MM.1S (cell line): ENCODE measurements around the gene LMNB1.

Experiments used
- DNase-seq: peaks from one replicate; pipeline ENCODE4 v3.0.0-alpha.2; 2015
- H2AFZ ChIP-seq: fragments of 300-600 bp; sonication (generic); 2 replicates; pipeline ENCODE4 v1.6.0; 2016; ENCODE audit warnings: antibody characterized with exemption, low read length
- H3F3A ChIP-seq: fragments of 300-600 bp; sonication (generic); 2 replicates; pipeline ENCODE4 v1.6.1; 2016; ENCODE audit warnings: mild to moderate bottlenecking, antibody characterized with exemption, low read length, moderate library complexity, mixed read lengths; ENCODE audit not compliant: insufficient read depth
- H3K27ac ChIP-seq: fragments of 300-600 bp; sonication (generic); 2 replicates; pipeline ENCODE4 v1.5.1; 2016; ENCODE audit warnings: mild to moderate bottlenecking, low read length
- H3K27me3 ChIP-seq: fragments of 300-600 bp; sonication (generic); replicated peaks from 2 replicates; pipeline ENCODE4 v1.6.0; 2016; ENCODE audit warnings: low read length; ENCODE audit not compliant: insufficient read depth
- H3K36me3 ChIP-seq: fragments of 300-600 bp; sonication (generic); replicated peaks from 2 replicates; pipeline ENCODE4 v1.6.1; 2016; ENCODE audit warnings: mild to moderate bottlenecking, low read length, mixed read lengths; ENCODE audit not compliant: insufficient read depth
- H3K4me1 ChIP-seq: fragments of 300-600 bp; sonication (generic); 2 replicates; pipeline ENCODE4 v1.6.1; 2016; ENCODE audit warnings: low read length, mixed read lengths
- H3K4me2 ChIP-seq: fragments of 300-600 bp; sonication (generic); 2 replicates; pipeline ENCODE4 v1.6.0; 2016; ENCODE audit warnings: low read depth, low read length
- H3K4me3 ChIP-seq: fragments of 300-600 bp; sonication (generic); 2 replicates; pipeline ENCODE4 v1.5.1; 2016; ENCODE audit warnings: low read length, mixed read lengths
- H3K79me2 ChIP-seq: fragments of 300-600 bp; sonication (generic); 2 replicates; pipeline ENCODE4 v1.6.1; 2016; ENCODE audit warnings: mixed run types, low read length, mixed read lengths
- H3K9ac ChIP-seq: fragments of 300-600 bp; sonication (generic); 2 replicates; pipeline ENCODE4 v1.6.1; 2016; ENCODE audit warnings: low read length, mixed read lengths
- H3K9me2 ChIP-seq: fragments of 300-600 bp; sonication (generic); replicated peaks from 2 replicates; pipeline ENCODE4 v1.6.1; 2016; ENCODE audit warnings: mild to moderate bottlenecking, low read length, mixed read lengths; ENCODE audit not compliant: insufficient read depth
- H3K9me3 ChIP-seq: fragments of 300-600 bp; sonication (generic); replicated peaks from 2 replicates; pipeline ENCODE4 v1.6.1; 2016; ENCODE audit warnings: mild to moderate bottlenecking, low read length, mixed read lengths; ENCODE audit not compliant: insufficient read depth
- H4K20me1 ChIP-seq: fragments of 300-600 bp; sonication (generic); 2 replicates; pipeline ENCODE4 v1.6.1; 2016; ENCODE audit warnings: mild to moderate bottlenecking, low read length, moderate library complexity, mixed read lengths; ENCODE audit not compliant: insufficient read depth
- EZH2 ChIP-seq: fragments of 300-600 bp; sonication (generic); optimal IDR thresholded peaks from 2 replicates; pipeline ENCODE3; 2017; ENCODE audit warnings: low read depth, mild to moderate bottlenecking, antibody characterized with exemption, low read length, mixed read lengths
- EZH2phosphoT487 ChIP-seq: fragments of 300-600 bp; sonication (generic); IDR thresholded peaks from 2 replicates; pipeline ENCODE4 v1.6.1; 2018; ENCODE audit warnings: antibody characterized with exemption, low read length
- TF ChIP-seq, protein P1 (sequence below): fragments of 300-600 bp; sonication (generic); IDR thresholded peaks from 2 replicates; pipeline ENCODE4 v1.5.1; 2016; ENCODE audit warnings: antibody characterized with exemption, low read length, mixed read lengths

LMNB1 gene

DNA sequence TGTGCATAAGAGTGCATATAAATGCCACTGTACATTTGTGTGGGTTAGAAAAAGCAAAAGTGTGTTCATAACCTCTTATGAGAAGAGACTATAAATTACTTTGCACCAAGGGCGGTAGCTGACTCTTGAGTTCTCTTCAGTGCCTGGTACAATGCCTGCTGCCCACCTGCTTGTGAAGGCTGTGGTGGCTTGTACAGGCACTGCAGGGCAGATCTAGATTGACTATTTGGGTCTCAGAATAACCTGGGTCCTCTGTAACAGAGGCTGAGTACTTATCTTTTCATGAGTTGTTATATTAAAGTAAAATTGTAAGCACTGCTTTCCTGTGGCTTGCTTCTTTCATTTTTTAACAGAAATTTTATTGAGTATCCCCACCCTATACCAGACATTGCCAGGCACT lies 22.8 kb downstream of the LMNB1 start:
- TF ChIP-seq EZH2 (no peak), EZH2phosphoT487 (no peak)
- TF ChIP-seq, protein P1, sequence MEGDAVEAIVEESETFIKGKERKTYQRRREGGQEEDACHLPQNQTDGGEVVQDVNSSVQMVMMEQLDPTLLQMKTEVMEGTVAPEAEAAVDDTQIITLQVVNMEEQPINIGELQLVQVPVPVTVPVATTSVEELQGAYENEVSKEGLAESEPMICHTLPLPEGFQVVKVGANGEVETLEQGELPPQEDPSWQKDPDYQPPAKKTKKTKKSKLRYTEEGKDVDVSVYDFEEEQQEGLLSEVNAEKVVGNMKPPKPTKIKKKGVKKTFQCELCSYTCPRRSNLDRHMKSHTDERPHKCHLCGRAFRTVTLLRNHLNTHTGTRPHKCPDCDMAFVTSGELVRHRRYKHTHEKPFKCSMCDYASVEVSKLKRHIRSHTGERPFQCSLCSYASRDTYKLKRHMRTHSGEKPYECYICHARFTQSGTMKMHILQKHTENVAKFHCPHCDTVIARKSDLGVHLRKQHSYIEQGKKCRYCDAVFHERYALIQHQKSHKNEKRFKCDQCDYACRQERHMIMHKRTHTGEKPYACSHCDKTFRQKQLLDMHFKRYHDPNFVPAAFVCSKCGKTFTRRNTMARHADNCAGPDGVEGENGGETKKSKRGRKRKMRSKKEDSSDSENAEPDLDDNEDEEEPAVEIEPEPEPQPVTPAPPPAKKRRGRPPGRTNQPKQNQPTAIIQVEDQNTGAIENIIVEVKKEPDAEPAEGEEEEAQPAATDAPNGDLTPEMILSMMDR = no peak
- no peaks in the 10 kb centered on the region for H3K4me1 ChIP-seq
- H3K4me3 ChIP-seq = no peak overlapping the region
- H3K27me3 ChIP-seq = no peaks in the 10 kb centered on the region
- H3K27ac ChIP-seq = no peak overlapping the region
- 0 out of 2 replicates have a peak, but pooled peaks cover 2% of the 10 kb centered on the region for H3F3A ChIP-seq
- no peaks in the 10 kb centered on the region for H3K36me3 ChIP-seq
- H4K20me1 ChIP-seq = peaks cover 67% of the 10 kb centered on the region
- no peaks in the 10 kb centered on the region for H3K9me2 ChIP-seq
- H3K9me3 ChIP-seq = no peaks in the 10 kb centered on the region
- H3K9ac ChIP-seq = no peak overlapping the region
- H2AFZ ChIP-seq = no peak overlapping the region
- H3K79me2 ChIP-seq = peaks cover 98% of the 10 kb centered on the region
- no peak overlapping the region for H3K4me2 ChIP-seq
- DNase-seq = no peak

DNA sequence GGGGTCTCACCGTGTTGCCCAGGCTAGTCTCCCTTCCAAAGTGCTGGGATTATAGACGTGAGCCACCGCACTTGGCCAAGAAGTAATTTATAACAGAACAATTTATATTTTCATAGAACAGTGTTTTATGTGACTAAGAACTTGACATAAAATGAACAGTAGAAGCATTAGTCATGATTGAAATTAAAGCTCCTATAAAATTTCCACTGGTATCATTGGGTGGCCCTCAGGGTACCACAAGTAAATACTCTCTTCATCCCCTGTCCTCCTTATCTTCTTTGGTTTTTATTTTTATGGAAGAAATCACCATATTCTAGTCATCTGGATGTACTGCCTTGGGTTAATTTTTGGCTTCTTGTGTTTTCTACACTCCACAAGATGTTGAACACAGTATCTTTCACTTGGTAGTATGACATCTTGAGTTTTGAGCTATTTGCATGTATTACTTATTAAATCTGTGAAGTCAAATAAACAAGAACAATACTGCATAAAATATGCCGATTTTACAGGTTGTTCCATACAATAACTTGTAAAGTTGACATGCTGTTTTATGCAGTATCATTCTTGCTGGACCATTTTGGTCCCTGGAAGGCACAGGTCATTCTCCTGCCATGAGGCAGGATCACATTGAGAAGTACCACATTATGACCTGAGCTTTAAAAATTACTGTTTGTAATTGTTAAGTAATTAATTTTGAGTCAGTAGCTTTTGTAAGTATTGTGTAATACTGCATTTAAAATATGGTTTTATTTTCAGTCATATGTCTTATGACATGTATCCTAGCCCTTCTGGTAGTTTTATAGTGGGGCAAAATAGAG lies 24.4 kb downstream of the LMNB1 start:
- DNase-seq = no peak
- Histone ChIP-seq H3K4me1 (no peaks in the 10 kb centered on the region), H3F3A (0 out of 2 replicates have a peak, but pooled peaks cover 9% of the 10 kb centered on the region)

DNA sequence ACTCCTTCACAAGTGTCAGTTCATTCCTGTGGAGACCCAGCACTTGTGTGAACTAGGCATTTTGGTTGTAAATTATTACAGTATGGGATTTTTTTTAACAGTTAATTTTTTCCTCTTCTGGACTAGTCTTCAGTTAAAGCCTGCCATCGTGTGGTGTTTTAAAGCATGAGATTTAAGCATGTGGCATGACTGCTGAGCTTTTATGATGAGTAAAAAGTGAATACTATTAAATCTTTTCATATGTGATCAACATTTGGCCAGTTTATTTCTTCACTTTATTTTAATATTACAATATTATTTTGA lies 25.0 kb downstream of the LMNB1 start:
- Histone ChIP-seq H3K36me3 (peaks cover 15% of the 10 kb centered on the region), H3K9ac (no peak overlapping the region), H4K20me1 (peaks cover 57% of the 10 kb centered on the region), H3K79me2 (peaks cover 98% of the 10 kb centered on the region), H2AFZ (no peak overlapping the region), H3K27me3 (no peaks in the 10 kb centered on the region), H3K4me3 (no peak overlapping the region), H3K4me1 (no peaks in the 10 kb centered on the region), H3K4me2 (no peak overlapping the region), H3K27ac (no peak overlapping the region), H3F3A (0 out of 2 replicates have a peak, but pooled peaks cover 9% of the 10 kb centered on the region), H3K9me3 (no peaks in the 10 kb centered on the region), H3K9me2 (no peaks in the 10 kb centered on the region)
- no peak for TF ChIP-seq EZH2phosphoT487
- TF ChIP-seq, protein P1 = peak; percentile 35
- DNase-seq = peak; percentile 30

More for the DNA sequence above, 24.4 kb downstream of the LMNB1 start:
- Histone ChIP-seq H3K9ac (no peak overlapping the region), H3K79me2 (peaks cover 98% of the 10 kb centered on the region), H2AFZ (no peak overlapping the region), H3K36me3 (peaks cover 14% of the 10 kb centered on the region), H3K27me3 (no peaks in the 10 kb centered on the region), H3K27ac (no peak overlapping the region), H3K4me3 (no peak overlapping the region), H4K20me1 (peaks cover 61% of the 10 kb centered on the region), H3K9me3 (no peaks in the 10 kb centered on the region), H3K4me2 (no peak overlapping the region), H3K9me2 (no peaks in the 10 kb centered on the region)
- TF ChIP-seq EZH2 (no peak), EZH2phosphoT487 (no peak)
- TF ChIP-seq, protein P1 = no peak
